ENCODE measurements around the gene TMEM168.
A peak's percentile ranks its signal among the peaks of the same experiment; 100 is the strongest.
"Not testable (repeated sequence)": the region's sequence is repeated elsewhere in the genome, so short reads cannot be mapped to it uniquely, and the experiment has no call there.

The TMEM168 gene

GRCh38 chr7:112789817-112790585 lies at the start of gene TMEM168:
TSS of gene TMEM168 (minus strand) at chr7:112790393. CDS start at chr7:112784825, 5,568 bp downstream.
- peak; percentile 52 for DNase-seq (ENCODE audit: low read depth)
- peak within 1 kb of the TSS; percentile 88 for H3K4me3 ChIP-seq (ENCODE audit: low read depth, low read length)
- no peak for TF ChIP-seq CTCF (IDR thresholded peaks at IDR 0.05; ENCODE audit: low read depth, low read length, missing control alignments)

- not testable (repeated sequence) for H3K4me3 ChIP-seq (ENCODE audit: low read depth, low read length); DNase-seq (ENCODE audit: low read depth)
Measured at GRCh38 chr7:112835928-112836327, 45.7 kb upstream of the TMEM168 start.

- TF ChIP-seq CTCF (IDR thresholded peaks at IDR 0.05; ENCODE audit: low read depth, low read length, missing control alignments) = no peak
- H3K4me3 ChIP-seq (ENCODE audit: low read depth, low read length) = no peak overlapping the region
- DNase-seq (ENCODE audit: low read depth) = no peak
Measured at GRCh38 chr7:112833082-112833481, 42.9 kb upstream of the TMEM168 start.

- no peak for TF ChIP-seq CTCF (IDR thresholded peaks at IDR 0.05; ENCODE audit: low read depth, low read length, missing control alignments)
- H3K4me3 ChIP-seq (ENCODE audit: low read depth, low read length) = no peak overlapping the region
- DNase-seq (ENCODE audit: low read depth) = no peak
Measured at GRCh38 chr7:112830769-112831168, 40.6 kb upstream of the TMEM168 start.

- no peak overlapping the region for H3K4me3 ChIP-seq (ENCODE audit: low read depth, low read length)
- no peak for DNase-seq (ENCODE audit: low read depth)
- no peak for TF ChIP-seq CTCF (IDR thresholded peaks at IDR 0.05; ENCODE audit: low read depth, low read length, missing control alignments)
Measured at GRCh38 chr7:112828696-112829095, 38.5 kb upstream of the TMEM168 start.

GRCh38 chr7:112821345-112821744 lies 31.2 kb upstream of the TMEM168 start:
- H3K4me3 ChIP-seq (ENCODE audit: low read depth, low read length) = no peak overlapping the region
- TF ChIP-seq CTCF (IDR thresholded peaks at IDR 0.05; ENCODE audit: low read depth, low read length, missing control alignments) = no peak
- no peak for DNase-seq (ENCODE audit: low read depth)

- no peak for TF ChIP-seq CTCF (IDR thresholded peaks at IDR 0.05; ENCODE audit: low read depth, low read length, missing control alignments)
- no peak for DNase-seq (ENCODE audit: low read depth)
- no peak overlapping the region for H3K4me3 ChIP-seq (ENCODE audit: low read depth, low read length)
Measured at GRCh38 chr7:112819536-112819935, 29.3 kb upstream of the TMEM168 start.

Data from GM12864 (cell line).